Stimulated activated CD8-positive, alpha-beta memory T cell treated with anti-CD3 and anti-CD28 coated beads, Interleukin-12 subunit alpha, Interleukin-12 subunit beta, amount 100 ng/mL, for 24 hours (primary cell): ENCODE data around the gene FMNL2.

ENCODE experiments used
- DNase-seq: peaks from one replicate; pipeline ENCODE4 v3.0.0-alpha.2; 2020; ENCODE audit errors: extremely low read depth

Gene FMNL2

DNA sequence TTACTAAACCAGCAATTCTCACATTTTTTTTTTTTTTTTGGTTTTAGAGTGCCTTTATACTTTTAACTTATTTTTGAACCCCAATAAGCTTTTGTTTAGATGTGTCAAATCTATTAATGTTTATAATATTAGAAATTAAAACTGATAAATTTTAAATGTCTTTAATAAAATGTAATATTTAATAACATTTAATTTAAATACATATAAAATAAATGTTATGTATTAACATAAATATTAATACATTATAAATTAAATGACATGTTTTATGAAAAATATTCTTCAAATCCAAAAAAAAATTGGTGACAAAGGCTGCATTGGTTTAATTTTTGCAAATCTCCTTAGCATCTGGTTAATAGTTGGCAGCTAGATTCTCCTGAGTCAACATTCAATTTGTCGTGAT is 218.5 kb downstream of the FMNL2 start:
- no peak for DNase-seq

GRCh38 chr2:152555048-152555447 is 220.1 kb downstream of the FMNL2 start:
- no peak for DNase-seq

- DNase-seq: no peak
These were observed 221.5 kb downstream of the FMNL2 start for GRCh38 chr2:152556506-152556905.

- DNase-seq: no peak
These were observed 222.4 kb downstream of the FMNL2 start for GRCh38 chr2:152557273-152557888.

DNA sequence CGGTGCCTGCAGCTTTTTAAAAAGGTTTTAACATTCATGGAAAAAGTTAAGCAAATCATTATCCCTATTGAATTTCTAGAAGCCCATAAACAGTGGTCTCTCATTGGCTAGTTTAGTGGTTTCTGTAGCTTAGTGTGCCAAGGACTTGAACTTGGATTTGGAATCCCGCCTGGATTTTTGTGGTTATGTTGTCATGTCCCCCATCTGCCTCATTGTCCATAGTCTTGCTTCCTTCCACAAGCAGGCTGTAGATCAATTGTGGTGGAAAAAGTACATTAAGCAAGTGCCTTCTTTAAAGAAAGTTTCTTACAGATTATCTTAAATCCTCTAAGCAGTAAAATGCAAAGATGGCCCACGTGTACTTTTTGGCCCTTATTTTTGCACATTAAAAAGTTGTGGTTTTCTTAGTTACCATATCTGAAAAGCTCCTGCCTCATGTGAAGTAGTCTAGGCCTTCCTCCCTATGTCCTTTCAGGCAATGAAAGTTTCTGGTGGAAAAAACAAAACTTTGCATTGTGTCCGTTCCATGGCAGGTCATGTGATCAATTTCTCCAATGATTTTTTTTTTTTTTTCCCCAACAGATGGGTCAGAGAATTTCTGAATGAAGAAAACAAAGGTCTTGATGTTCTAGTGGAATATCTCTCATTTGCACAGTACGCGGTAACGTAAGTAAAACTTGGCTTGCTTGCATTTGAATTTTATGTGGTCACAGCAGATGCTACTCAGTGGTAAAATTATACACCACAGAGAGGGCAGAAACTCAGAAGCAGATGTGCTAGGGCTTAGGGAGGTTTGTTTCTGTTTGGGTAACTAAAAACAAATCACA is 223.4 kb downstream of the FMNL2 start:
- DNase-seq: no peak

- DNase-seq: no peak
These were observed 224.0 kb downstream of the FMNL2 start for GRCh38 chr2:152559008-152559407.

DNA sequence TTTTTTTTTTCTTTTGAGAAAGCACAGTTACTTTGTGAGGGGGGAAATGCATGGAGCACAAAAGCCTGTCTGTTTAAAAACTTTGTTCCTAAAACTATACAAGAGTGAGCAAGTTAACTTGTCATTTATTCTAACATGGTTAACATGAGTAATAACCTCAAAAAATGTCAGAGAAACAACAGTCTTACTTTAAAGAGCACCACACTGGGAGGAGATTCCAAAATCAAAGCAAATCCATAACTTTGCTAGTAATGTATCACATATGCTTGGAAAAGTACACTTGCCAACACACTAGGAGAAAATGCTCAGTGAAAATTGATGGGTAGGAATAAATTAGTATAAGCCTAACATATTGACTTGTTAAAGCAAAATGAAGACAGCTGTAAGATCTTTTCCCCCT is 225.2 kb downstream of the FMNL2 start:
- DNase-seq: no peak

GRCh38 chr2:152560873-152561595 is 226.1 kb downstream of the FMNL2 start:
- DNase-seq: no peak

- no peak for DNase-seq
These were observed 227.4 kb downstream of the FMNL2 start for GRCh38 chr2:152562198-152562884.

- no peak for DNase-seq
These were observed 228.8 kb downstream of the FMNL2 start for GRCh38 chr2:152563764-152564163.

GRCh38 chr2:152564754-152565551 is 230.0 kb downstream of the FMNL2 start:
- DNase-seq: no peak

- no peak for DNase-seq
These were observed 231.1 kb downstream of the FMNL2 start for GRCh38 chr2:152565884-152566727.

- no peak for DNase-seq
These were observed 231.7 kb downstream of the FMNL2 start for GRCh38 chr2:152566728-152567069.

GRCh38 chr2:152568531-152568930 is 233.6 kb downstream of the FMNL2 start:
- no peak for DNase-seq

GRCh38 chr2:152569186-152569585 is 234.2 kb downstream of the FMNL2 start:
- DNase-seq: no peak

DNA sequence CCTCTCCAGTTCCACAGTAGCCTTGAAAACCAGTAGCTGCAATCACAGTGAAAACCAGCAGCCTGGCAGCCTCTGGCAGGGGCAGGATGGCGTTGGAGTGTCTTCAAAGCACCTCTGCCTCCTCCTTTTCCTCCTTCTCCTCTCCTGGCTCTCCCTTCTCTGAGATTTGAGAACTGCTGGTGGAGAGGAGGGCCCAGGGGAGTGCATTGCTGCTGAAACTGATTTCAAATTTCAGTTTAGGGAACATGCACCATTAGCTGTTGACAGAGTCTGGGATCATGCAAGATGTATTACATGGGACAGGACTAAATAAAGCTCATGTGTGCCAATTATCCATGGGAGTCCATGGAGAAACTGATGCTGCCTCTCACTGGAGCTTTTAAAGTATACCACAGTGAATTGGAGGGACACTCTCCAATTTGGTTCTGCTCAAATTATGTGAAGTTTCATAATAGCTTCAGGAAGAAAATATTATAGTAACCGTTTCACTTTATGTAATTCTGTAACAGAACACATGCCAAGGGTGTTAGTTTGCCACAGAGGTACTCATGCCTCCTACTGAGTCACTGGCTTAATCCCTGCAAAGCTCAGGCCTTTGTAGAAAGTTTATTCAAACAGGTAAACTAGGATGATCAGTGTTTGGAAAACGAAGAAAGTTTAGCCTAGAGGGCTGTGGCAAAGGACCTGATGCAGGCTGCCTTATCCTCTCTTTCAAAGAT is 236.2 kb downstream of the FMNL2 start:
- no peak for DNase-seq

DNA sequence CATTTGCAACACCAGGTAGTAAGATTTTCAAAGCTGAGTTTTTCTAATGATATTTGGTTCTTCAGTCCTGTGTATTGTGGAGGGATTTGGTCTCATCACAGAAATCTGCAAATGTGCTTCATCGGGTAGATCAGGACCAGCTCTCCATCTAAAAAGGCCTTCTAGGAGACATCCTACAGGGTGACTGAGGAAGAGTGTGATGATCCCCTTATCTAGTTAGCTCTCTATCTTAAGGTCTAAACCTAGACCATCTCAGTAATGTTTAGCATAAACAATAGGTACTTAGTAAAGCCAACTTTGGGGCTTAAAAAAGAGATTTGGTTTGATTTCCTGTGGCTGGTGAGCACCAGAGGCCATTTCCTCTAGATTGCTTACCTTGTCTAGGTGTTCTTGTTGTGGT is 237.1 kb downstream of the FMNL2 start:
- no peak for DNase-seq

DNA sequence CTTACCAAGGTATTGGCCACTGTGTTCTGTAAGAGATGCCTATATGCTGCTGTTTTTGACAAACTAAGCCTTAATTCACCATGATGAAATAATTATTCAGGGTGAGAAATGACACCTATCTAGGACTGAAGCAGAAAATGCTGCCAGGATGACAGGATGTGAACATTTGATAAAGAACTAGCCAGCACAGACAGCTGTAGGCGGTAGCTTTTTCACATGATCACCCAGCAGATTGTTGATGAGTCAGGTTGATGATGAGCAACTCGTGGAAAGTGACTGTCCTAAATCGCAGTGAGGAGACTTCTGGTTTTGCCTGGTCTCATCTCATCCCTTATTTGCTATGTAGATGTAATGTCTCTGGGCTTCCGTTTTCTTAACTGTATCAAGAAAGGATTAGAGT is 238.2 kb downstream of the FMNL2 start:
- DNase-seq: peak; percentile 10

- no peak for DNase-seq
These were observed 242.6 kb downstream of the FMNL2 start for GRCh38 chr2:152577579-152577978.

GRCh38 chr2:152578573-152578972 is 243.6 kb downstream of the FMNL2 start:
- DNase-seq: no peak
